OCI-LY7 (cell line): Measurements from ENCODE around the gene KRT6A.

Source experiments
- EZH2phosphoT487 ChIP-seq: fragments of 200-600 bp; sonication (generic); IDR thresholded peaks from 2 replicates; pipeline ENCODE4 v1.6.1; 2018; ENCODE audit warnings: low read depth, borderline replicate concordance, mild to moderate bottlenecking, mixed run types, antibody characterized with exemption, low read length, moderate library complexity, mixed read lengths
- TF ChIP-seq, protein P1 (sequence below): fragments of 200-600 bp; sonication (generic); conservative IDR thresholded peaks from 2 replicates; pipeline ENCODE4 v1.5.1; 2014; ENCODE audit warnings: mild to moderate bottlenecking, antibody characterized with exemption, low read length, moderate library complexity, mixed read lengths

DNA sequence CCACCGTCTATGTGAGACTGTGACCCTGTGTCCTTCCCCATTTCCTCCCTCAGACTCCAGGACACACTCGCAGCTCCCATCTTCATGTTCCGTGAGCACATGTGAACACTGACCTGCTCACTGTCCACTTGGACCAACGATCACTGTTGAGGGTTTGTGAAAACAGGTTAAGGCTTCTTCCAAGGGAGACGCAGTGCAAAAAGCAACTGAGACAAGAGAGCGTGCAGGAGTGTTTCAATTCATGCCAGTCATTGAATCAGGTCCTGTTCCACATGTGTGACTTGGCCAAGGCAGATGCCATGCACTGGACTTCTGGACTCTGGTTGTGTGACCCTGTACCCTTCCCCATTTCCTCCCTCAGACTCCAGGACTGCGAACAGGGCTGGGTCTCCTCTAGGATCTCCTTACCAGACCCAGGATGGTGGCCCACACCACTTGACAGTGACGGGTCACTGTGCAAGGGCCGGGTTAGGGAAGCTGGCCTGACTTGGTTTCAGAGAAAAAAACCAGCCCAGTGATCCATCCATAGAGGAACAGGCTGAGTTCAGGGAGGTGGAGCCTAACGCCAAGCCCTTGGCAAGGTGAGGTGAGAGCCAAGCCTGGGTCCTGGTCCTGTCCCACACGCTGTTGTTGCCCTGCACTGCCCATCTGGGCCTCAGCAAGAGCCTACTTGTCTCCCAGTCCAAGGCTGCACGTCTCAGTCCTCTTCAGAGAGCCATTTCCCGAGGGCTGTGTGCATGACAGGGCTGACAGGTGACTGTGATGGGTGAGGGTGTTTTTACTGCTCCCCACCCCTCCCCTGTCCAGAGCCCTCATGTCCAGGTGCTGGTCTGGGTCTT is 32.8 kb upstream of the KRT6A start:
- TF ChIP-seq, protein P1, sequence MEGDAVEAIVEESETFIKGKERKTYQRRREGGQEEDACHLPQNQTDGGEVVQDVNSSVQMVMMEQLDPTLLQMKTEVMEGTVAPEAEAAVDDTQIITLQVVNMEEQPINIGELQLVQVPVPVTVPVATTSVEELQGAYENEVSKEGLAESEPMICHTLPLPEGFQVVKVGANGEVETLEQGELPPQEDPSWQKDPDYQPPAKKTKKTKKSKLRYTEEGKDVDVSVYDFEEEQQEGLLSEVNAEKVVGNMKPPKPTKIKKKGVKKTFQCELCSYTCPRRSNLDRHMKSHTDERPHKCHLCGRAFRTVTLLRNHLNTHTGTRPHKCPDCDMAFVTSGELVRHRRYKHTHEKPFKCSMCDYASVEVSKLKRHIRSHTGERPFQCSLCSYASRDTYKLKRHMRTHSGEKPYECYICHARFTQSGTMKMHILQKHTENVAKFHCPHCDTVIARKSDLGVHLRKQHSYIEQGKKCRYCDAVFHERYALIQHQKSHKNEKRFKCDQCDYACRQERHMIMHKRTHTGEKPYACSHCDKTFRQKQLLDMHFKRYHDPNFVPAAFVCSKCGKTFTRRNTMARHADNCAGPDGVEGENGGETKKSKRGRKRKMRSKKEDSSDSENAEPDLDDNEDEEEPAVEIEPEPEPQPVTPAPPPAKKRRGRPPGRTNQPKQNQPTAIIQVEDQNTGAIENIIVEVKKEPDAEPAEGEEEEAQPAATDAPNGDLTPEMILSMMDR = no peak
- TF ChIP-seq EZH2phosphoT487 = no peak
